GM19193 (cell line): ENCODE results near the gene BLNK.

Experiments used
- POLR2A ChIP-seq: IDR thresholded peaks from 4 replicates; pipeline ENCODE4 v1.6.1; 2011; ENCODE audit not compliant: insufficient read depth, insufficient read length; ENCODE audit errors: extremely low read depth

Gene BLNK

GRCh38 chr10:96271016-96271815 lies at the start of gene BLNK:
TSS of gene BLNK (minus strand) at chr10:96271569. CDS start at chr10:96271398, 171 bp downstream.
- peak; percentile 98 for TF ChIP-seq POLR2A

- TF ChIP-seq POLR2A, result no peak
Measured at GRCh38 chr10:96319754-96320474, 48.5 kb upstream of the BLNK start.

- TF ChIP-seq POLR2A, result no peak
Measured at GRCh38 chr10:96317067-96317833, 45.9 kb upstream of the BLNK start.

- no peak for TF ChIP-seq POLR2A
Measured at GRCh38 chr10:96313344-96313743, 42.0 kb upstream of the BLNK start.

GRCh38 chr10:96311180-96311715 lies 39.9 kb upstream of the BLNK start:
- no peak for TF ChIP-seq POLR2A

- no peak for TF ChIP-seq POLR2A
Measured at GRCh38 chr10:96310321-96310669, 38.9 kb upstream of the BLNK start.

GRCh38 chr10:96309628-96310320 lies 38.4 kb upstream of the BLNK start:
- TF ChIP-seq POLR2A, result no peak

GRCh38 chr10:96306516-96306915 lies 35.1 kb upstream of the BLNK start:
- no peak for TF ChIP-seq POLR2A

GRCh38 chr10:96305019-96305418 lies 33.6 kb upstream of the BLNK start:
- no peak for TF ChIP-seq POLR2A

GRCh38 chr10:96304230-96304629 lies 32.9 kb upstream of the BLNK start, which contains the start of gene DNTT:
TSS of gene DNTT (plus strand) at chr10:96304434. CDS start at chr10:96304498, 64 bp downstream.
- TF ChIP-seq POLR2A, result no peak

- no peak for TF ChIP-seq POLR2A
Measured at GRCh38 chr10:96301616-96302015, 30.2 kb upstream of the BLNK start.

- no peak for TF ChIP-seq POLR2A
Measured at GRCh38 chr10:96299383-96299782, 28.0 kb upstream of the BLNK start.

- no peak for TF ChIP-seq POLR2A
Measured at GRCh38 chr10:96298362-96298761, 27.0 kb upstream of the BLNK start.

GRCh38 chr10:96297486-96297885 lies 26.1 kb upstream of the BLNK start:
- no peak for TF ChIP-seq POLR2A
